Liver (tissue), 9 donors: Measurements from ENCODE around the gene LMAN2. TPM values are rescaled to one million over a fixed set of nuclear protein-coding genes. Genes with fewer than 3 reads are reported as not detected.

Experiments used
- DNase-seq: peaks from one replicate; pipeline ENCODE4 v3.0.0-alpha.2; 2017; ENCODE audit warnings: low spot score
- H3K27ac ChIP-seq, 2 donors: one replicate each; pipeline ENCODE4 v1.7.0; 2013; ENCODE audit warnings: inconsistent platforms in 2 of 2, low read length in 2 of 2, control low read depth in 1 of 2, low read depth in 1 of 2, mild to moderate bottlenecking in 1 of 2
- H3K27me3 ChIP-seq, 4 donors: one replicate each; pipeline versions ENCODE4 v1.6.1 to v1.7.0; 2013; ENCODE audit warnings: low read length in 3 of 4, inconsistent platforms in 1 of 4, mild to moderate bottlenecking in 1 of 4, moderate library complexity in 1 of 4; ENCODE audit not compliant: control insufficient read depth in 4 of 4, insufficient read depth in 4 of 4
- H3K36me3 ChIP-seq, 4 donors: one replicate each; pipeline versions ENCODE4 v1.6.1 to v1.7.0; 2013; ENCODE audit warnings: low read length in 3 of 4, mild to moderate bottlenecking in 3 of 4, low read depth in 1 of 4, moderate library complexity in 1 of 4; ENCODE audit not compliant: control insufficient read depth in 4 of 4, insufficient read depth in 3 of 4
- H3K4me1 ChIP-seq, 4 donors: one replicate each; pipeline versions ENCODE4 v1.6.1 to v1.7.0; 2013; ENCODE audit warnings: low read length in 3 of 4, mild to moderate bottlenecking in 3 of 4, moderate library complexity in 1 of 4; ENCODE audit not compliant: control insufficient read depth in 4 of 4, insufficient read depth in 4 of 4
- H3K4me3 ChIP-seq, 3 donors: one replicate each; pipeline versions ENCODE4 v1.6.1 to v1.7.0; 2013; ENCODE audit warnings: low read length in 3 of 3, control low read depth in 1 of 3, low read depth in 1 of 3, mild to moderate bottlenecking in 1 of 3
- H3K9ac ChIP-seq, 2 donors: one replicate each; pipeline ENCODE4 v1.7.0; 2013; ENCODE audit warnings: low read length in 2 of 2, mild to moderate bottlenecking in 2 of 2, moderate library complexity in 2 of 2, control low read depth in 1 of 2, low read depth in 1 of 2
- H3K9me3 ChIP-seq, 4 donors: one replicate each; pipeline versions ENCODE4 v1.6.1 to v1.7.0; 2013; ENCODE audit warnings: low read length in 3 of 4; ENCODE audit not compliant: control insufficient read depth in 4 of 4
- ATF3 ChIP-seq: IDR thresholded peaks from 2 replicates; pipeline ENCODE4 v1.6.1; 2016; ENCODE audit warnings: antibody characterized with exemption
- CTCF ChIP-seq: fragments of 150-350 bp; IDR thresholded peaks from 2 replicates; pipeline ENCODE4 v1.5.1; 2017; ENCODE audit warnings: improper control_type of control experiment, low read depth, low read length; ENCODE audit not compliant: missing input control
- FOXA1 ChIP-seq: IDR thresholded peaks from 2 replicates; pipeline ENCODE4 v1.6.1; 2016; ENCODE audit warnings: antibody characterized with exemption
- GABPA ChIP-seq, 2 donors: IDR thresholded peaks in 1 of 2; conservative IDR thresholded peaks in 1 of 2; 2 replicates each; pipeline ENCODE4 v1.6.1; 2016; ENCODE audit warnings: antibody characterized with exemption in 2 of 2, mild to moderate bottlenecking in 1 of 2, moderate library complexity in 1 of 2
- HNF4A ChIP-seq, 2 donors: conservative IDR thresholded peaks; 2 replicates each; pipeline ENCODE4 v1.6.1; 2016; ENCODE audit warnings: antibody characterized with exemption in 2 of 2, mild to moderate bottlenecking in 2 of 2
- JUND ChIP-seq, 2 donors: IDR thresholded peaks; 2 replicates each; pipeline ENCODE4 v1.6.1; 2016; ENCODE audit warnings: antibody characterized with exemption in 2 of 2
- MAX ChIP-seq: IDR thresholded peaks from 2 replicates; pipeline ENCODE4 v1.6.1; 2016; ENCODE audit warnings: antibody characterized with exemption
- NR2F2 ChIP-seq: IDR thresholded peaks from 2 replicates; pipeline ENCODE4 v1.6.1; 2016; ENCODE audit warnings: antibody characterized with exemption
- RAD21 ChIP-seq, 2 donors: IDR thresholded peaks; 2 replicates each; pipeline ENCODE4 v1.6.1; 2016; ENCODE audit warnings: antibody characterized with exemption in 2 of 2, mild to moderate bottlenecking in 2 of 2
- REST ChIP-seq: IDR thresholded peaks from 2 replicates; pipeline ENCODE4 v1.6.1; 2016; ENCODE audit warnings: antibody characterized with exemption, mild to moderate bottlenecking
- RXRA ChIP-seq, 2 donors: IDR thresholded peaks; 2 replicates each; pipeline ENCODE4 v1.6.1; 2017 to 2018; ENCODE audit warnings: antibody characterized with exemption in 2 of 2, mild to moderate bottlenecking in 1 of 2
- SP1 ChIP-seq: IDR thresholded peaks from 2 replicates; pipeline ENCODE4 v1.6.1; 2018; ENCODE audit warnings: antibody characterized with exemption, mild to moderate bottlenecking
- TAF1 ChIP-seq: conservative IDR thresholded peaks from 2 replicates; pipeline ENCODE4 v1.6.1; 2016; ENCODE audit warnings: antibody characterized with exemption, mild to moderate bottlenecking
- YY1 ChIP-seq: IDR thresholded peaks from 2 replicates; pipeline ENCODE4 v1.6.1; 2016; ENCODE audit warnings: antibody characterized with exemption, mild to moderate bottlenecking
- WGBS: extraction: QIAGEN DNeasy Blood & Tissue Kit; methylation state at CpG from one replicate; pipeline ENCODE4 v1.1.7; 2013; 5-methylcytosine and 5-hydroxymethylcytosine counted together
- polyA plus RNA-seq, 2 donors: library from polyadenylated mRNA; stranded (reverse) in 1 of 2; unstranded in 1 of 2; fragments of 200-250 nt in 1 of 2; fragments of >200 nt in 1 of 2; fragmentation: Nextera tagmentation in 1 of 2; extraction: Ambion mirVana in 1 of 2; gene quantifications; one replicate each; pipeline versions ENCODE4 v1.2.1 to v1.2.3, GENCODE V29; 2013 to 2015
- total RNA-seq, 2 donors: library from RNA; depleted of rRNA; stranded (reverse); fragments of >200 nt; gene quantifications; one replicate each; pipeline ENCODE4 v1.2.3, GENCODE V29; 2014
- TF ChIP-seq, protein P1 (sequence below): IDR thresholded peaks from 2 replicates; pipeline ENCODE4 v1.6.1; 2016; ENCODE audit warnings: antibody characterized with exemption
- donor health status: healthy.
- donor health status: healthy.
- donor health status: healthy.
- donor health status: healthy.
- donor health status: healthy.

LMAN2 gene
- total and polyA plus RNA-seq, 4 donors, result 243 to 478 (median 364) TPM

- no peak for TF ChIP-seq YY1
Measured at GRCh38 chr5:177350776-177351391, 584 bp downstream of the LMAN2 start (continued).

- H3K27me3 ChIP-seq, result no peaks in the 10 kb centered on the region
- DNase-seq, result no peak
- 83% methylated on average over 5 of the region's 5 CpGs for WGBS
Measured at GRCh38 chr5:177349762-177350161, 1.7 kb downstream of the LMAN2 start.

DNA sequence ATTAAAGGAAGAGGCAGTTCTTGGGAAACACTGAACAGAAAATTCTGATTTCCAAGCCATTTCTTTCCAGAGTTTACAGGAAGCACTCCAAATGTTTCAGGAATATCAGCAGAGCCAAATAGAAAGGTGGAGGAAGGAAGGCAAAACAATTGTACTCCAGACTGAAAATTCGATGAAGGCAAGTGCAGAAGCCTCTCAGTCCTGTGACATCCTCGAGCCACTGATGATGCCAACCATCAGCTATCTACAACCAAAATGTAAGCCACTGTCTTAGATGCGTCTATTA, 2.2 kb downstream of the LMAN2 start:
- Histone ChIP-seq H3K4me3 (no peak overlapping the region), H3K9ac (no peak overlapping the region), H3K4me1 (peaks cover 14 to 57% (median 48%) of the 10 kb centered on the region in 4 donors), H3K9me3 (no peaks in the 10 kb centered on the region), H3K27ac (no peak overlapping the region), H3K27me3 (no peaks in the 10 kb centered on the region), H3K36me3 (peaks cover 0 to 9% (median 2%) of the 10 kb centered on the region in 4 donors)
- no peak for DNase-seq
- TF ChIP-seq CTCF (no peak), FOXA1 (no peak), YY1 (no peak), GABPA (IDR thresholded peaks at IDR 0.05 in 1 of 2, conservative IDR thresholded peaks at IDR 0.05 in 1 of 2) (no peak), SP1 (no peak), TAF1 (no peak), HNF4A (conservative IDR thresholded peaks at IDR 0.05) (no peak), MAX (no peak)
- TF ChIP-seq, protein P1, sequence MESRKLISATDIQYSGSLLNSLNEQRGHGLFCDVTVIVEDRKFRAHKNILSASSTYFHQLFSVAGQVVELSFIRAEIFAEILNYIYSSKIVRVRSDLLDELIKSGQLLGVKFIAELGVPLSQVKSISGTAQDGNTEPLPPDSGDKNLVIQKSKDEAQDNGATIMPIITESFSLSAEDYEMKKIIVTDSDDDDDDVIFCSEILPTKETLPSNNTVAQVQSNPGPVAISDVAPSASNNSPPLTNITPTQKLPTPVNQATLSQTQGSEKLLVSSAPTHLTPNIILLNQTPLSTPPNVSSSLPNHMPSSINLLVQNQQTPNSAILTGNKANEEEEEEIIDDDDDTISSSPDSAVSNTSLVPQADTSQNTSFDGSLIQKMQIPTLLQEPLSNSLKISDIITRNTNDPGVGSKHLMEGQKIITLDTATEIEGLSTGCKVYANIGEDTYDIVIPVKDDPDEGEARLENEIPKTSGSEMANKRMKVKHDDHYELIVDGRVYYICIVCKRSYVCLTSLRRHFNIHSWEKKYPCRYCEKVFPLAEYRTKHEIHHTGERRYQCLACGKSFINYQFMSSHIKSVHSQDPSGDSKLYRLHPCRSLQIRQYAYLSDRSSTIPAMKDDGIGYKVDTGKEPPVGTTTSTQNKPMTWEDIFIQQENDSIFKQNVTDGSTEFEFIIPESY, result no peak
- 66% methylated on average over 3 of the region's 3 CpGs for WGBS

More at GRCh38 chr5:177349762-177350161, 1.7 kb downstream of the LMAN2 start:
- H3K9ac ChIP-seq, result no peak overlapping the region
- H3K27ac ChIP-seq, result peak overlapping the region in 1 of 2 donors; percentile 3
- TF ChIP-seq SP1 (no peak), RAD21 (IDR thresholded peaks at IDR 0.05) (no peak), HNF4A (conservative IDR thresholded peaks at IDR 0.05) (peak in 1 of 2 donors; percentile 2)
- H3K4me1 ChIP-seq, result peaks cover 15 to 62% (median 52%) of the 10 kb centered on the region in 4 donors
- peaks cover 0 to 9% (median 1%) of the 10 kb centered on the region in 4 donors for H3K36me3 ChIP-seq
- no peaks in the 10 kb centered on the region for H3K9me3 ChIP-seq
- H3K4me3 ChIP-seq, result peak overlapping the region in 2 of 3 donors; percentile 75 to 99

- Histone ChIP-seq H3K27me3 (no peaks in the 10 kb centered on the region), H3K9me3 (no peaks in the 10 kb centered on the region), H3K4me1 (peaks cover 12 to 52% (median 41%) of the 10 kb centered on the region in 4 donors), H3K9ac (no peak overlapping the region), H3K36me3 (peaks cover 2 to 11% (median 4%) of the 10 kb centered on the region in 4 donors), H3K4me3 (no peak overlapping the region), H3K27ac (no peak overlapping the region)
- 91% methylated on average over 4 of the region's 4 CpGs for WGBS
- no peak for DNase-seq
- TF ChIP-seq REST (no peak), HNF4A (conservative IDR thresholded peaks at IDR 0.05) (no peak), YY1 (no peak), JUND (IDR thresholded peaks at IDR 0.05) (no peak), GABPA (IDR thresholded peaks at IDR 0.05 in 1 of 2, conservative IDR thresholded peaks at IDR 0.05 in 1 of 2) (no peak), NR2F2 (no peak), TAF1 (no peak), ATF3 (no peak), RXRA (IDR thresholded peaks at IDR 0.05) (no peak), MAX (no peak)
- TF ChIP-seq, protein P1, result no peak
Measured at GRCh38 chr5:177347699-177348098, 3.8 kb downstream of the LMAN2 start.
